NCI-H526 (cell line): ENCODE data around the gene KIR2DL3.
"Not testable (repeated sequence)": the region's sequence is repeated elsewhere in the genome, so short reads cannot be mapped to it uniquely, and the experiment has no call there.

Source experiments
- DNase-seq, 2 experiments: peaks; one replicate each; lab custom pipeline; 2025; lab: John Stamatoyannopoulos, UW

KIR2DL3 gene

GRCh38 chr19:54738306-54738705, at the start of gene KIR2DL3:
KIR2DL3 (plus strand) TSS chr19:54738513; CDS start chr19:54738546, 33 bp downstream.
- not testable (repeated sequence) for DNase-seq

GRCh38 chr19:54691582-54692297, 46.6 kb upstream of the KIR2DL3 start:
- no peak for DNase-seq

- DNase-seq = no peak
Measured at GRCh38 chr19:54692298-54692615, 46.1 kb upstream of the KIR2DL3 start.

- DNase-seq = no peak
Measured at GRCh38 chr19:54694648-54695047, 43.7 kb upstream of the KIR2DL3 start.

GRCh38 chr19:54696117-54696548, 42.2 kb upstream of the KIR2DL3 start:
- no peak for DNase-seq

GRCh38 chr19:54696766-54697165, 41.5 kb upstream of the KIR2DL3 start:
- no peak for DNase-seq

GRCh38 chr19:54697716-54698115, 40.6 kb upstream of the KIR2DL3 start:
- DNase-seq = not testable (repeated sequence)

GRCh38 chr19:54704928-54705327, 33.4 kb upstream of the KIR2DL3 start:
- no peak for DNase-seq

GRCh38 chr19:54707962-54708361, 30.4 kb upstream of the KIR2DL3 start:
- DNase-seq = no peak

- no peak for DNase-seq
Measured at GRCh38 chr19:54708781-54709180, 29.5 kb upstream of the KIR2DL3 start.

- DNase-seq = no peak
Measured at GRCh38 chr19:54709212-54709948, 28.9 kb upstream of the KIR2DL3 start.

GRCh38 chr19:54709956-54710355, 28.4 kb upstream of the KIR2DL3 start:
- DNase-seq = not testable (repeated sequence)

GRCh38 chr19:54724142-54724541, 14.2 kb upstream of the KIR2DL3 start, which contains the start of gene KIR3DL3:
KIR3DL3 (plus strand) TSS chr19:54724442; CDS start chr19:54724497, 55 bp downstream.
- no peak for DNase-seq

GRCh38 chr19:54724644-54725043, 13.7 kb upstream of the KIR2DL3 start:
- DNase-seq = no peak

GRCh38 chr19:54725321-54725720, 13.0 kb upstream of the KIR2DL3 start:
- DNase-seq = no peak

- DNase-seq = no peak
Measured at GRCh38 chr19:54727562-54727961, 10.8 kb upstream of the KIR2DL3 start.

- DNase-seq = no peak
Measured at GRCh38 chr19:54728167-54728566, 10.1 kb upstream of the KIR2DL3 start.

GRCh38 chr19:54729416-54730188, 8.7 kb upstream of the KIR2DL3 start:
- no peak for DNase-seq

- DNase-seq = no peak
Measured at GRCh38 chr19:54731191-54731590, 7.1 kb upstream of the KIR2DL3 start.

GRCh38 chr19:54738715-54739114, 402 bp downstream of the KIR2DL3 start:
- no peak for DNase-seq

- no peak for DNase-seq
Measured at GRCh38 chr19:54739587-54740497, 1.5 kb downstream of the KIR2DL3 start.

- DNase-seq = not testable (repeated sequence)
Measured at GRCh38 chr19:54741950-54742349, 3.6 kb downstream of the KIR2DL3 start.
